SKM-1 treated with dmso at 0.1 percent for 144 hours (cell line): ENCODE data around the gene PKP4.

Experiments
- DNase-seq: peaks from one replicate; lab custom pipeline; 2025; ENCODE audit not compliant: unreplicated experiment; lab: John Stamatoyannopoulos, UW

Gene PKP4

GRCh38 chr2:158586491-158586890, 129.7 kb downstream of the PKP4 start:
- no peak for DNase-seq

GRCh38 chr2:158589303-158589702, 132.6 kb downstream of the PKP4 start:
- DNase-seq: no peak

- DNase-seq: no peak
These were observed 142.2 kb downstream of the PKP4 start for GRCh38 chr2:158598862-158599517.

- DNase-seq: no peak
These were observed 142.9 kb downstream of the PKP4 start for GRCh38 chr2:158599609-158600008.

- DNase-seq: no peak
These were observed 143.5 kb downstream of the PKP4 start for GRCh38 chr2:158600155-158600802.

GRCh38 chr2:158602027-158602426, 145.3 kb downstream of the PKP4 start:
- no peak for DNase-seq

- no peak for DNase-seq
These were observed 146.5 kb downstream of the PKP4 start for GRCh38 chr2:158603205-158603604.

GRCh38 chr2:158603986-158604385, 147.2 kb downstream of the PKP4 start:
- no peak for DNase-seq

- DNase-seq: no peak
These were observed 153.3 kb downstream of the PKP4 start for GRCh38 chr2:158610059-158610458.

GRCh38 chr2:158616480-158617000, 159.8 kb downstream of the PKP4 start:
- DNase-seq: no peak

GRCh38 chr2:158618891-158619490, 162.2 kb downstream of the PKP4 start:
- DNase-seq: no peak

- no peak for DNase-seq
These were observed 162.7 kb downstream of the PKP4 start for GRCh38 chr2:158619496-158619895.

- no peak for DNase-seq
These were observed 163.9 kb downstream of the PKP4 start for GRCh38 chr2:158620656-158621055.

GRCh38 chr2:158624071-158624667, 167.4 kb downstream of the PKP4 start:
- DNase-seq: no peak

GRCh38 chr2:158624961-158625360, 168.2 kb downstream of the PKP4 start:
- no peak for DNase-seq

- no peak for DNase-seq
These were observed 172.4 kb downstream of the PKP4 start for GRCh38 chr2:158629116-158629515.

- no peak for DNase-seq
These were observed 176.5 kb downstream of the PKP4 start for GRCh38 chr2:158633261-158633660.

GRCh38 chr2:158634627-158635026, 177.9 kb downstream of the PKP4 start:
- DNase-seq: no peak

- no peak for DNase-seq
These were observed 179.3 kb downstream of the PKP4 start for GRCh38 chr2:158635961-158636601.

GRCh38 chr2:158637357-158637756, 180.6 kb downstream of the PKP4 start:
- no peak for DNase-seq

- DNase-seq: no peak
These were observed 187.4 kb downstream of the PKP4 start for GRCh38 chr2:158644139-158644538.
